ENCODE results near the gene ARPIN.
"Not testable (repeated sequence)": the region's sequence is repeated elsewhere in the genome, so short reads cannot be mapped to it uniquely, and the experiment has no call there.

The ARPIN gene

DNA sequence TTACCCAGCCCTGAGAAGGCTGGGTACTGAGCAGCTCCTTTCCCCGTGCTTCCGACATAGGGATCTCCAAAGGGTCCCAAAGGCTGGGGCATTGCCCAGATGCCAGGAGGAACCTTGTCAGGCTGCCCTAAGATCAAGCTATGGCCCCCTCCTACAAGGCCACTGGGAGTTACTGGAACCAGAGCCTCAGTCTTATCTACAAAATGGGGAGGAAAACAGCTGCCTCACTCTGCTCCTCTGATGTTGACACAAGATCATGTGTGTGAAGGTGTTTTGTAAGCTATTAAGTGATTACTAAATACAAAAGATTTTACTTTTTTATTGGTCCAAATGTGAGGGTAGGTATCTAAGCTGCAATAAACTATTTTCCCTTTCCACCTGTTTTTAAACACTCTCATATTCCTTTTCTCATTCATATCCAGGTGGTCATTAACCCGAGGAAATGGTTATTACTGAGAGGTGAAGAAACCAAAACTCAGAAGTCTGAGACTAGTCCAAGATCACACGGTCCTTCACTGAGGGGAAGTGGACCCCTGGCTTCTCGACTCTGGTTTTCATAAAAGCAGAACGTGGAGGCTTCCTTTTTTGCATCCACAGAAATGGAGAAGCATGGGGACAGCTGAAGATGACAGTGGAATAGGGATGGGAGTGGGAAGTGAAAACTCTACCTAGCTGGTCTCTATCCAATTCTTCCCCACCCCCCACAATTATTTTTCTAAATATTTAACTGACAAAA, 1.7 kb downstream of the ARPIN start:
- DNase-seq (ENCODE audit: low spot score), result no peak

- no peak for DNase-seq (ENCODE audit: low spot score)
These were observed 3.1 kb downstream of the ARPIN start for GRCh38 chr15:89909611-89910010.

GRCh38 chr15:89908226-89908625, 4.5 kb downstream of the ARPIN start:
- DNase-seq (ENCODE audit: low spot score), result no peak

GRCh38 chr15:89907289-89907688, 5.5 kb downstream of the ARPIN start:
- no peak for DNase-seq (ENCODE audit: low spot score)

DNA sequence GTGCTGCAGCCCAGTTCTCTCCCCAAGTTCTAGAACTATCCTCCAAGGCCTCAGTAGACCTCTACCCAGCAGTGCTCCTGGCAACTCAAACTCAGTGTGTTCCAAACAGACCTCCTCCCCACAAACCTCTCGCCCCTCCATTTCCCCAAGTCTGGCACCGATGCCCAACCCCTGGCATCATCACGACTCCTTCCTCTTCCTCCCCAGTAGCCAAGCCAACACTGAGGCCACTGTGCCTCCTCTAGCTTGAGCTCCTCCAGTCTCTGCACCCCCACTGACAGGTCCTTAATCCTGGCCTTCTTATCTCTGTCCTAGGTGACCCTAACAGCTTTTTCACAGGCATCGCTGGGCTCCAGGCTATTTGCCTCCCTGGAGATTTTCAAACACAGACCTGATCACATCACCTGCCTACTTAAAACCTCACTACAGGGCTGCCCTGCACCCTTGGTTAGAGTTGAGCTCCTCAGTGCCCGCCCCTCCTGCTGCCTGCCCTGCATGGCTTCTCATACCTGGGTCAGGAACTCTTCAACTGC, 6.8 kb downstream of the ARPIN start:
- DNase-seq (ENCODE audit: low spot score), result no peak

GRCh38 chr15:89904519-89904918, 8.2 kb downstream of the ARPIN start:
- DNase-seq (ENCODE audit: low spot score), result no peak

DNA sequence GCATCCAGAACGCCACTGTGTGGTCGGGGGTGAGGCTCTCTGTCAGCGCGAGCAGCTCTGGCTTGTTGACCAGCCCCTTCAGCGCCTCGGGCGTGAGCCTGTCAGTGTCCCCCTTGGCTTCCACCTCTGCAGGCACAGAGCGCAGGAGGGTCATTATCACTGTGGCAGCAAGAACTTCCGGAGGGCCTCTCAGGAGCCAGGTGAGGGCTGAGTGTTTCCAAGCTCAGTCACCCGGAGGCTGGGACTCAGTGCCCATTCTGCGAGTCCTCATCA, 9.0 kb downstream of the ARPIN start:
- DNase-seq (ENCODE audit: low spot score), result no peak

GRCh38 chr15:89903015-89903857, 9.5 kb downstream of the ARPIN start:
- DNase-seq (ENCODE audit: low spot score), result no peak

DNA sequence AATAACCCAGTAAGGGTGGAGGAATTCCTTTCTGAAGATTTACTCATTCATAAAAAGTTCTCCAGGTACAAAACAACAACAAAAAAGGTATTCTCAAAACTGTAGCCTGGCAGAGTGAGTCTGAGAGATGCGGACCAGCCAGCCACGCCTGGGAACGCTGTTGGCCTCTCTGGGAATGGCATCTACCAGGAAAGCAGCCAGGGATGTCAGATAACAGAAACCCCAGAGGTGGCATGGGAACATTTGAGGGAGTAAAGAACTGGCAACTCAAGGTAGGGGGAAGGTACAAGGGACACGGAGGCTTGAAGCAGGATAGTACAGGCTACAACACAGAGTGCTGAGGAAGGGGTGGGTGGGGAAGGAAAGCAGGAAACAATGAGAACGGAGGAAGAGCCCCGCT, 11.9 kb downstream of the ARPIN start:
- no peak for DNase-seq (ENCODE audit: low spot score)

DNA sequence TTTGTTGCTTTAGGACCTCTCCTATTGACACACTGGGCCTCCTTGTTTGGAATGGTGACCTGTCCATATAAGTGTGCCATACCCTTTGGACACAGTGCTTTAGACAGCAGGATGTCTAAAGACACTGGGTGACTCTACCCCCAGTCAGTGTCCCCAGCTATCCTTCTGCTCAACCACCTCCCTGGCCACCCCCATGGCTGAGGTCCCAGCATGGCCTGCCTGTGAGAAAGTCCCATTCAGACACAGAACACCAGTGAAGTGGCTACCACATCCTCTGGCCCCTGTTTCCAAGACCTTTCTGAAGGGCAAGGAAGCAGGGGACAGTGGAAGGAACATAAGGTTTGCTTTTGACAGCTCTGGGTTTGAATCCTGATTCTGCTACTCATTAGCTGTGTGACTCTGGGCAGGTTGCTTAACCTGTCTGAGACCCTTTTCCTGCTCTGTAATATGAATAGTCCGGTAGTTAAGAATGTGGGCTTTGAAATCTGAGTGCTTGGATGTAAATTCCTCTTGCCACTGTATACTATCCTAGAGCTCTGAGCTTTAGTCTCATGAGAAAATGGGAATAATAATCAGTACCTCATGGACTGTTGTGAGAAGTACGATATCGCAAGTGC, 12.7 kb downstream of the ARPIN start:
- DNase-seq (ENCODE audit: low spot score), result no peak

DNA sequence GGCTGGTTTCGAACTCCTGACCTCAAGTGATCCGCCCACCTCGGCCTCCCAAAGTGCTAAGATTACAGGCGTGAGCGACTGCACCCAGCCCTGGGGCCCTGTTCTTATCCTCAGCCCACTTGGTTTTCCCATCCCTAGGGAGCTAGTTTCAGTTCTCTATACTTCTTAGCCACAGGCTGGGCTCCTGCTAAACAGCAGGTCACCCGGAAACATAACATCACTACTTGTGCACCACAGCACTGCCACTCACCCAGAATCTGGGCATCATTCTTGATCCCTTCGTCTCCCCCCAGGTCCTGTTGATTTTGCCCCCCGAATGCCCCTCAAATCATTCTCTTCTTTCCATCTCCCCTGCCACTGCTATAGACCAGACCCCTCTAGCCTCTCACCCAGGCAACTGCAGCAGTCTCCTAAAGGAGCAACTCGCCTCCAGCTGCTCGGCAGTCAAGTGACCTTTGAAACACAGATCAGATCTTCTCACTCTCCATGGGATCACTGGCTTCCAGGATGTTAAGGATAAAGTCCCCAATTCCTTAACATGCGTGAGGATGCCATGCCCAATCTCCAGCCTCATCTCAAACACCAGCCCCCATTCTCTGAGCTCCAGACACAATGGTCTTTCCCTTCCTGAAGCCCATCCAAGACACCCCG, 13.3 kb downstream of the ARPIN start:
- peak; percentile 27 for DNase-seq (ENCODE audit: low spot score)

GRCh38 chr15:89898614-89899294, 14.0 kb downstream of the ARPIN start:
- peak; percentile 89 for DNase-seq (ENCODE audit: low spot score)

DNA sequence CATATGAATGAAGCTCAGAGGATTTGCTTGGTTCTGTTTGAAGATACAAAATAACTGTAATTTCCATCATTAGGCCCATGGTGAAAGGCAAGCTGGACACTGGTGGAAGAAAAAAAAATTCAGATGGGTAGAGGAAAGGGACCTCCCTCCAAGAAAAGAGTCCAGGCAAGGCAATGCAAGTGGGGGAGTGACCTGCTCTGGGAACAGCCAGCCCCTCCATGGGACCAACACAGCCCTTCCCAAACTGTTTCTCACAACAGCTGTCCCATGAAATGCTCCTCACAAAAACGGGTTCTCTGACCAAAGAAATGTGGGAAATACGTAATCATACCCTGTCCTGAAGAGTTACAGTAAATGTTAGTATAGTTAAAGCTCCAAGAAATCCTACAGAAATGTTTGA, 14.6 kb downstream of the ARPIN start:
- no peak for DNase-seq (ENCODE audit: low spot score)

DNA sequence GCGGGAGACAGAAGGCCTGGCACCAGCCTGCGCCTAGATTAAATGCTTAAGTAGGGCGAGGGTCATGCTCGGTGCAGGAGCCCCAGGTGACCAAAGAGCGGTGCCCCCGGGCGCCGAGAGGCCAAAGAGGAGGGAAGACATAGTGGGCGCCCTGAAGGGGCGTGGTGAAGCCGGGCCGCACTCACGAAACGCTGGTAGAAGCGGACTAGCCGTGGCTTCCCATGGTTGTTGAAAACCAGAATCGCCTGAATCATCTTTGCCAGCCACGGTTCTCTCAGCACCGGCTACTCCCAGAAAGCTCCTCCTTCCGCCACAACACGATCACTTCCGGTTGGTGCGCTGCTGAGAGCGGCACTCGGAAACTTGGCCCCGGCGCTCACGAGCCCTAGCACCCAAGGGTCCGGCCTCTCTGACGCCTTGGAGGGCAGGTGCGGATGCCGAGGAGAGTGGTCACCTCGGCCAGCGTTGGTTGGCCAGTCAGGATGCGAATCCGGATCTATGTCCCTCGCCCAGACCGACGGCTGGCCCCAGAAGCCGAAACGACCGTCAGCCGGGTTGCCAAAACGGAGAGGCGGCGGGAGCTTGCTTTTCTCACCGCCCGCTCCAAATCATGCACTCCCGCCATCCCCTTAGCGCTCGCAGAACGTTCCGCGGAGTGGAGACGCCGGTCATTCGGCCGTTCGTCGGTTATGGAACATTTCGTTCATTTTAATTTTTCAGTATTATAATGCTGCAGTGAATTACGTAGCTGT, 18.9 kb downstream of the ARPIN start, which contains the start of gene AP3S2:
Gene AP3S2 (minus strand): TSS at position 299 of the 752 bp plus-strand sequence. CDS start 45 bp downstream, at position 254.
- peak; percentile 85 for DNase-seq (ENCODE audit: low spot score)

DNA sequence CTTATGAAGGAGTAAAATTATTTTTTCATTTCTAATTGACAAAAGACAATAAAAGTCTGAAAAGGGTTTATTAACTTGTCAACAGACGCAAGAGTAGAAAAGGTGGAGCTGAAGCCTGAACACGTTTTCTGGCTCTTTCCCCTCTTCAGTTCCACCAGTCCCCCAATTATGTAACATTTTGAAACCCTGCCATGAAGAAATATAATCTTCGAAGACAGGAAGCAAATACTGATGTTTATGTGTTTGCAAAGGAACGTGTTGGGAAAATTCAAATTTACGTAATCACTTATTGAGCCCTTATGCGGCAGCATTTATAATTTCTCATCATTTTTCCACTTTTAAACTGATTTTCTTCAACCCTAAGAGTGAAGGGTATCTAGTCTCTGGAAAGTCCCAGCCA, 19.7 kb downstream of the ARPIN start:
- DNase-seq (ENCODE audit: low spot score), result no peak

- DNase-seq (ENCODE audit: low spot score), result peak; percentile 37
These were observed 24.4 kb downstream of the ARPIN start for GRCh38 chr15:89888214-89888804.

GRCh38 chr15:89885611-89886010, 27.1 kb downstream of the ARPIN start:
- DNase-seq (ENCODE audit: low spot score), result no peak

DNA sequence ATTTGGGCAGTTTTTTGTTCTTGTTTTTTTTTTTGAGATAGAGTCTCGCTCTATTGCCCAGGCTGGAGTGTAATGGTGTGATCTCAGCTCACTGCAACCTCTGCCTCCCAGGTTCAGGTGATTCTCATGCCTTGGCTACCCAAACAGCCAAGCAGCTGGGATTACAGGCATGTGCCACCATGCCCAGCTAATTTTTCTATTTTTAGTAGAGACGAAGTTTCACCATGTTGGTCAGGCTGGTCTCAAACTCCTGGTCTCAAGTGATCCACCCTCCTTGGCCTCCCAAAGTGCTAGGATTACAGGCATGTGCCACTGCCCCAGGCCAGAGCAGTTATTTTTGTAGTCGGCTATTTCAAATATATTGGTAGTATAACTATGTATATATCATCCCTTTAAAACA, 27.6 kb downstream of the ARPIN start:
- not testable (repeated sequence) for DNase-seq (ENCODE audit: low spot score)

DNA sequence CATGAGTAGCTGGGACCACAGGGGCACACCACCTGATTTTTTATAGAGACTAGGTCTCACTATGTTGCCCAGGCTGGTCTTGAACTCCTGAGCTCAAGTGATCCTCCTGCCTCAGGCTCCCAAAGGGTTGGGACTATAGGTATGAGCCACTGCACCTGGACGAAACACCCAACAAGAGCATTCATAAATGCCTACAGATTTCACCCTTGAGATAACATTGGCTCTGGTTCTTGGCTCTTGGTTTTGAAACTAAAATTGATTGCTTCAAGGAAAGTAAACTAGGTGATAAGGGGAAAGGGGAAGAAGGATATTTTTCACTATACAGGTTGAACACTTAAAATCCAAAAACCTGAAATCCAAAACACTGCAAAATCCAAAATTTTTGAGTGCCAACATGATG, 29.2 kb downstream of the ARPIN start:
- DNase-seq (ENCODE audit: low spot score), result no peak

DNA sequence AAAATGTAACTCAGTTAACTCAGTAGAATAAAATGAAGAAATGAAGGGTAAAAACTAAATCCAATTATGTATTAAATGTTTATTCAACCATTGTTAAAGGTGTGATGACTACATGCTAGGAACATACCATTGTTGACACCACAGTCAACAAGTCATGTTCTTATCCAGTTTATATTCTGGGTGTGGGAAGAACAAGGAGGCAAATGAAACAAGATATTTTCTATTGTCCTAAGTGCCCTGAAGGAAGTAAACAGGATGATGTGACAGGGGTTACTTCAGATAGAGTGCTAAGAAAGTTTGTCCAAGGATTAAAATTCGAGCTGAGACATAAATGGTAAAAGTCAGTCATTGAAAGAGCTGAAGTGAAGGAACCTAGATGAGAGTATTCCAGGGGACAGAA, 32.0 kb downstream of the ARPIN start:
- DNase-seq (ENCODE audit: low spot score), result no peak

DNA sequence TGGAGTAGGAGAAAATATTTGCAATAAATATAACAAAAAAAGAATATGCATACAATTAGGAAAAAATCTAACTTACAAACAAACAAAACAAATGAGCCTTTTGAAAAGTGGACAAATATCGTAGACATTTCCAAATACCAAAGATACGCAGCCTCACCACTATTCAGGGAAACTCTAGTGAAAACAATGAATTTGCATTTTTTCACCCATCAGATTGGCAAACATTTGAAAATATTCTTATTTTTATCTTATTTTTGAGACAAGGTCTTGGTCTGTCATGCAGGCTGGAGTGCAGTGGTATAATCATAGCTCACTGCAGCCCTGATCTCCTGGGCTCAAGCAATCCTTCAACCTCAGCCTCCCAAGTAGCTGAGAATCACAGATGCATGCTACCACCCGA, 34.4 kb downstream of the ARPIN start:
- DNase-seq (ENCODE audit: low spot score), result no peak
